ENCODE results near the gene DOCK8.

The DOCK8 gene

GRCh38 chr9:512555-513272 is 298.0 kb downstream of the DOCK8 start:
- no peak for DNase-seq

Data from NCI-H1930 (cell line).